GM18868 (cell line): Measurements from ENCODE around the gene MPP3.
"Not testable (repeated sequence)": the region's sequence is repeated elsewhere in the genome, so short reads cannot be mapped to it uniquely, and the experiment has no call there.

Source experiments
- ATAC-seq: cut with Tn5 transposase; IDR thresholded peaks from one replicate; pipeline ENCODE4 v1.9.1; 2021; ENCODE audit warnings: mild to moderate bottlenecking, moderate library complexity; ENCODE audit not compliant: unreplicated experiment

Gene MPP3

DNA sequence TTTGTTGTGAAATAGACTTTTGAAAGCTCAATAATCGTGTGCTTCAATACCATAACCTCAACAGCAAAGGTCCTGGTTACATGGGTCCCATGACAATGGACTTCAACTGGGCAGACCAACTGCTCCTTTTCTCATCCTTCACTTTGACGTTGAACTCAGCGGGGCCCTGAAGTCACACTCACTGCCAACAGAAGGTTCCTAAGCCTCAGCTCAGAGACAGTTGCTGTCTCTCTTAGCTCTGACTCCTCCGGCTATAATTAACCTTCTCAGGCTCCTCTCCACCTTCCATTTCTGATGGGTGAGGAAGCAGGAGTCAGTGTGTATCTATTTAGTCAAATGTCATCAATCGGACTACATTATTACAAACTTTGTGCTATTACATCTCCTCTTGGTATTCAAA lies 23.8 kb downstream of the MPP3 start:
- ATAC-seq: no peak

DNA sequence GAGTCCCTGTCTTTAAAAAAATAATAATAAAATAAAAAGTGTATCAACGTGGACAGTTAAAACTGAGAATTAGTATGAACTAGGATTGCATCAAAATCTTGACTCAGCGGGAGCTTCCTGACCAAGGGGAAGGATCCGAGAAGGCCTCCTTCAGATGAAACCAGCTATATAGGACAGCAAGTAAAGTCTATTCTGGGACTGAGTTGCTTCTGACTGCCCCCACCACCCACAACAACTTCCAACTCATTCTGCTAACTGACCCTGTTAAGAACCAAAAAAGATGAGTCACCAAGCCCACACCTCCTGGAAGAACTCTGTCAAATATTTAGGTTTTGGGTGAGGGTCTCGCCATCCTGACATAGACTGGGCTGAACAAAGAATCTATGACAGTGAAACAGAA lies 24.9 kb downstream of the MPP3 start:
- ATAC-seq: no peak

DNA sequence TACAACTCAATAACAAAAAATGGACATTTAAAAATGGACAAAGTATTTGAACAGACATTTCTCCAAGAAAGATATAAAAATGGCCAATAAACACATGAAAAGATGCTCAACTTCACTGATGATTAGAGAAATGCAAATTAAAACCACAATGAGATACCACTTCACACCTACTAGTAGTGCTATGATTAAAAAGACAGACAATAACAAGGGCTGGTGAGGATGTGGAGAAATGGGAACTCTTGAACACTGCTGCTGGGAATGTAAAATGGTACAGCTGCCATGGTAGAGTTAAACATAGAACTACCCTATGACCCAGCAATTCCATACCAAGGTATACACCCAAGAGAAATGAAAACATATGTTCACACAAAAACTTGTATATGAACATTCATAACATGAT lies 27.8 kb downstream of the MPP3 start:
- no peak for ATAC-seq

DNA sequence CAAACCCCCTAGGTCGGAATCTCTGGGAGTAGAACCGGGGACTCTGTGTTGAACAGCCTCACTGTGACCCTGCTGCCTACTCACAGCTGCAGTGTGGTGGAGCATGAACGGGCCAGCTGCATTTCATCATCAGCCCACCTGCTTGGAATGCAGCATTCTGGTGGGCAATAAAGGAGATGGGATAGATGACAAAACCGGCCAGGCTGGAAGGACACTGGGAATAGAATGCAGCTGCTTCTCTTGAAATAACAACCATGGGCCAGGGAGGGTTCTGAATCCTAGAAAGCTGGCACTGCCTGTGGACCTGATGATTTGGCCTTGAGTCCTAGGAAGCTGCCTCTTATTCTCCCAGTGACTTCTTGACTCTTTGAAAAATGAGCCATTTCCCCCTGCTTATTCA lies 29.2 kb downstream of the MPP3 start:
- no peak for ATAC-seq

DNA sequence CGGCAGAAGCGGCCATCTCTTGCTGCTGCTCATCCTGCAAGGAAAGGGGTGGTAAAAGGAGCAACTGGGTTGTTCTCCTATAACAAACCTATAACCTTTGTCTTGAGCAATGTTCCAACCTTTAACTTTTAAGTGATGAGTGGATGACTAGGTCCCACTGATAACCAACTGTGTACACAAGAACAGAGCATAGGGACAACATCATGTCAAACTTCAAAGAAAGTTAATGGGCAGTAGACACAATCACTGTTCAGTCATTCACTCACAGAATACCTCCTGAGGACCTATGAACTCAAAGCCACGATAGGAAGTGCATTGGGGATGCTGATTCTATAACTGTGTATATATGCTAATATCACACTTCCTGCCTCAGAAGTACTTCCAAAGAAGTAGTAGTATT lies 31.1 kb downstream of the MPP3 start:
- no peak for ATAC-seq

DNA sequence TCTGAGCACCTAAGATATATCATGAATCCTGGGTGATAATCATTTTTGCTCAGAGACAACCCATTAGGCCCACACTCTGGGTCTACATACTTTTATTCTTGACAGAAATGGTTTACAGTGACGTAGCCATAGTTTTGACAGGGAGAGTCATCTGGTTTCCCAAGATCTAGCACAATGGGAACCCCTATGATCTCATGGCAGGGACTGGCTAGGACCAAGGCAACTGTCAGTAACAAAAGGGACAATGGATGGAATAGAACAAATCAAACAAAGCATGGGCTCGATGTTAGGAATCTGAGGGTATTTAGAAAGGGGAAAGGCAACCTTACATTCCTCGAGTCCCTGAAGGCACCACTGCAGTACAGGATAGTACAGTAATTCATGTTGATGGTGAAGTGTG lies 32.2 kb downstream of the MPP3 start:
- no peak for ATAC-seq

DNA sequence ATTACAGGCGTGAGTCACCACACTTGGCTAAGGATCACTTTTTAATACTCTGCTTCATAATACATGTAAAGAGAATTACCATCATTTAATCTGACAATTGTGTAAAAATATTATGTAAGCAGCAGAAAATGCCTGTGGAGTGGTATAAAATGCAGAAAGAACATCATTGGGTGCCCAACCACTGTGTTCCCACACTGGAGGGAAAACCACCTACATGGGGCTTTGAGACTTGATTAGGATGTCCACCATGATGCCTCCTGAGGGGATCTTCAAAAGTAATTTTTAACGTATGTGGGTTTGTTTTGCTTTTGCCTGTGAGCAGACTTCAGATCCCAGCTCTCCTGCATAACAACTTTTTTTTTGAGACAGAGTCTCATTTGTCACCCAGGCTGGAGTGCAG lies 33.9 kb downstream of the MPP3 start:
- no peak for ATAC-seq

DNA sequence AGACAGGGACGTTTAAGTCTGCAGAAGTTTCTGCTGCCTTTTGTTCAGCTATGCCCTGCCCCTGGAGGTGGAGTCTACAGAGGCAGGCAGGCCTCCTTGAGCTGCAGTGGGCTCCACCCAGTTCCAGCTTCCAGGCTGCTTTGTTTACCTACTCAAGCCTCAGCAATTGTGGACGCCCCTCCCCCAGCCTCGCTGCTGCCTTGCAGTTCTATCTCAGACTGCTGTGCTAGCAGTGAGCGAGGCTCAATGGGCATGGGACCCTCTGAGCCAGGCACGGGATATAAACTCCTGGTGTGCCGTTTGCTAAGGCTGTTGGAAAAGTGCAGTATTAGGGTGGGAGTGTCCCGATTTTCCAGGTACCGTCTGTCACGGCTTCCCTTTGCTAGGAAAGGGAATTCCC lies 34.9 kb downstream of the MPP3 start:
- not testable (repeated sequence) for ATAC-seq

DNA sequence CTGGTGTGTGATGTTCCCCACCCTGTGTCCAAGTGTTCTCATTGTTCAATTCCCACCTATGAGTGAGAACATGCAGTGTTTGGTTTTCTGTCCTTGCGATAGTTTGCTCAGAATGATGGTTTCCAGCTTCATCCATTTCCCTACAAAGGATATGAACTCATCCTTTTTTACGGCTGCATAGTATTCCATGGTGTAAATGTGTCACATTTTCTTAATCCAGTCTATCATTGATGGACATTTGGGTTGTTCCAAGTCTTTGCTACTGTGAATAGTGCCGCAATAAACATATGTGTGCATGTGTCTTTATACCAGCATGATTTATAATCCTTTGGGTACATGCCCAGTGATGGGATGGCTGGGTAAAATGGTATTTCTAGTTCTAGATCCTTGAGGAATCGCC lies 40.3 kb downstream of the MPP3 start:
- not testable (repeated sequence) for ATAC-seq

DNA sequence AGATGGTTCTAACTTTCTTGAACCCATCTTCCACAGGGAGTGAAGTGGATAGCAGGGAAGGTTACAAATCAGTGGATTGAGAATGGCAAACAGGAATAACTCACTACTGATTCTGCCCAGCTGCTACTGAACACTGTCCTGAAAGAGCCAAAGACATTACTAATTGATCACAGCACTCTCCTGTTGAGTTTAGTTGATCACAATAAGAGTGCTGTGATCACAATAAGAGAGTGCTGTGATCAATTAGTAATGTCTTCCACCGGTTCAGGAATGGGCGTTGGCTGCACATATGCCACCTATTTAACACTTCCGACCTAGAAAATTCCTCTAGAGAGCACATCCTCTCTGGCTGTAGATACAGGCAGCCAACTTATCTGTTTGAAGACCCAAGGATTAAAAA lies 41.4 kb downstream of the MPP3 start:
- no peak for ATAC-seq

DNA sequence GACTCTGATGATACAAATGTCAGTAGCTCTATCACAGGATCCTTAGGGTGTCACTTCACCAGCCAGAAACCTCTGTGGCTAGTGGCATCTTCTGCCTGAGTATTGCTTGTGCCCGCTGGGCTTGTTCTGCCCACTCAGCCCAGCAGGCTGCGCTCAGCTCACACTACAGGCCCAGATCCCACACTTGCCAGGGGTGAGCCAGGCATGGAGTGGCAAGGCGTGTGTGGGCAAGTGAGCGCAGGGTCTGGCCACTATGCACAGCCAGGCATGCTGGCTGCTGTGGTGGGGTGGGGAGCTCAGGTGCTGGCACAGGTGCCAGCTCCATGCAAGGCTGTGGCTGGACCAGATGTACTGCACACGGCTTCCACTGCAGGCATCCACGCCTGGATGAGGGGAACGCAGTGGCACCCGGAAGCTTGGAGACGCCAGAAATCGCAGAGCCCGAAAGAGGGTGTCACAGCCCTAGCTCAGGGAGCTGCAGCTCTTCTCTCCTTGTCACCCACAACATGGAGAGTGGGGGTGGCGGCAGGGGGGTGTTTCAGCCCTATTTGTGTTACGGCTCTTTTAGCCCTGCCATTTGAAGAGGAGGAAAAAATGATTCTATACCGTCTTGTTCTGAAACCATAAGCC lies 42.5 kb downstream of the MPP3 start:
- ATAC-seq: no peak

DNA sequence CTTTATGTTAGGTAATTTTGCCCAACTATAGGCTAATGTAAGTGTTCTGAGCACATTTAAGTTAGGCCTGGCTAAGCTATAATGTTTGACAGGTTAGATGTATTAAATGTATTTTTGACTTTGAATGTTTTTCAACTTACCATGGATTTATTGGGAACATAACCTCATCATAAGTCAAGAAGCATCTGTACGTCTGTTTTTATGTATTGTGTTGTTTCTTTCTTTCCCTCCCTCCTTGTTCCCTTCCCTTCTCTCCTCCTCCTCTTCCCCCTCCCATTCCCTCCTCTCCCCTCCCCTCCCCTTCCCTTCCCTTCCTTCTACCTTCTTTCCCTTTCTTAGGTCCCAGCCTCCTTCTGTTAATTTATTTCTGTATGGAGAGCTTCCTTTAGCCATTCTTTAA lies 43.5 kb downstream of the MPP3 start:
- ATAC-seq: no peak

DNA sequence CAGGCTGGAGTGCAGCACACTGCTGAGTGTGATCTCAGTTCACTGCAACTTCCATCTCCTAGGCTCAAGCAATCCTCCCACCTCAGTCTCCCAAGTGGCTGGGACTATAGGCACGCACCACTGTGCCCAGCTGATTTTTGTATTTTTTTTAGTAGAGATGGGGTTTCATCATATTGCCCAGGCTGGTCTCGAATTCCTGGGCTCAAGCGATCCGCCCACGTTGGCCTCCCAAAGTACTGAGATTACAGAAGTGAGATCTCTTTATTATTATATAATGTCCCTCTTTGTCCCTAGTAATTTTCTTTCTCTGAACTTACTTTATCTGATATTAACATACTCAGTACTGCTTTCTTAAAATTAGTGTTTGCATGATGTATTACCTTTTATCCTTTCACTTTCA lies 44.4 kb downstream of the MPP3 start:
- ATAC-seq: no peak

DNA sequence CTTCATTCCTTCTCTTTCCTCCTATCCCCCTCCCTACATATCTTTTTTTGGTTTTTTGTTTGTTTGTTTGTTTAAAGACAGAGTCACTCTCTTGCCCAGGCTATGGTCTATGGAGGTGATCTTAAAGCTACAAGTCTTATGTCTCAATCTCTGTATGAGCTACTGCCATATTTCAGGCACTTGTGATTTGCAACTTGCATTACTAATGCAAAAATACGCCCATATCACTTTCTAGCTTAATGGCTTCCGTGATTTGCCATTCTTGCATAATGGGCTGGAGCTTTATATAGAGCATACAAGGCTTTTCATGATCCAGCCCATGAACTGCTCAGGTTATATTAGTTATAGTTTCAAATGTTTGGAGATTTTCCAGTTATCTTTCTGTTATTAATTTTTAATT lies 45.2 kb downstream of the MPP3 start:
- ATAC-seq: no peak

DNA sequence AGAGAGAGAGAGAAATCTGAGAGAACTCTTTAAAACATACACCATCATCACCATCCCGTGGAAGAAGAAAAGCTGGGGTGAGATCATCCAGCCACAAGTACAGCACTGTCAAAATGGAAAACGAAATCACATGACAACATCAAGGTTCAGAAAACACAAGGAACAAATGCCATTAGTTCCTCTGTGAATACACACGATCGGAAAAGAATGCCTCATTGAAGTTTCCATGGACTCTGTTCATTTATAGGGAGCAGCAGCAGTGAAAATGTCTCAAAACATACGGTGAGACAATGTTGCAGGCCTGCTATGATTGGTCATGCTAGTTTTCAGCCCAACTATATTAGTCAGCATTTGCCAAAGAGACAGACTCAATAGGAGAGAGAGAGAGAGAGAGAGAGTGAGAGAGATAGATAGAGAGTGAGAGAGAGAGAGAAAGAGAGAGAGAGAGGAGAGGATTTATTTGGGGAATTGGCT lies 48.3 kb downstream of the MPP3 start:
- no peak for ATAC-seq

DNA sequence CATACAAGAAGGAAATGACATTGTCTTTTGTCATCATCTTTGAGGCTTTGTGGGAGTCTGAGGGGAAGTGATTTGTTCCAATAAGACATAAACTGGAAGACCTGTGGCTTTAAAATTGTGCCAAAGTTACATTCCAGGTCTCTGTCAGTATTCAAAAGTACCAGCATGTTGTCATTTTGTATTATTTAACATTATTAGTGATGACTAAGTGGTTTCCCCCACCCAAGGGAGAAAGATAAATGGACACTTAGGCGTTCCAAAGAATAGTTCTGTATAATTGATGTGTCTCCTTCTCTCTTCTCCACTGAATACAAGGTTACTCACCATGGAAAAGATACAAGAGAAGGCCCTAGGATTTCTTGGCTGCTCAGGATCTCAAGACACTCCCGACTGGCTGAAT lies 48.9 kb downstream of the MPP3 start:
- no peak for ATAC-seq

DNA sequence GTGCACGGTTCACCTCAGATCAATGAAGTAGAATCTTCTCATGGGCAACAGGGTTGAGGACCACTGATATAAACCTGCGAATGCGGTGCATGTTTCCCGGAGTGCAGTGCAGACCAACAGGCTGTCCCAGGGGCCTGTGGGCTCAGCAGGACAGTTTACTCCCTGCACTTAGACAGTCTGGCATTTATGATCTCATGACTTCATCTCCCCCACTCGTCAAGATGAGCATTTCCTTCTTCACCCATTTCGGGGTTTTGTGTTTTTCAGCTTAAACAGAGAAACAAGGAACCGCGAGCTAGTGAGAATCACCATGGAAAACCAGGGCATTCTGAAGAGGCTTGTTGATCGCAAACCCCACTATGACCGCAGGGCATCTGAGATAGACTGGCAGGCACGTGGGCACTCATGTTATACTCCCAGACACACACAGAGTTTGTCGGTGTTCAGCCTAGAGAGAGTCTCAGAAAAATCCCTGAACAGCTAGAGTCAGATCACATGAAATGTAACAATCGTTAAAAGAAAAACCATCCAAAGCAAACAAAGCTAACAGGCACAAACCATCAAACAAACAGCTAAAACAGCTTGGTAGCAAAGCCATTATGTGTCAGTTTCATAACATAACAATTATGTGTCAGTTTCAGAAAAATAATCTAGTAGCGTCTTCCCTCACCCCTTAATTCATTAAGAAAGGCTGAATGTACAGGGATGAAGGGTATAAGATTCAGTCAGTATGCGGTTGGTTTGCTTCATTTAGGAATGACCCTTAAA lies 49.8 kb downstream of the MPP3 start:
- no peak for ATAC-seq

DNA sequence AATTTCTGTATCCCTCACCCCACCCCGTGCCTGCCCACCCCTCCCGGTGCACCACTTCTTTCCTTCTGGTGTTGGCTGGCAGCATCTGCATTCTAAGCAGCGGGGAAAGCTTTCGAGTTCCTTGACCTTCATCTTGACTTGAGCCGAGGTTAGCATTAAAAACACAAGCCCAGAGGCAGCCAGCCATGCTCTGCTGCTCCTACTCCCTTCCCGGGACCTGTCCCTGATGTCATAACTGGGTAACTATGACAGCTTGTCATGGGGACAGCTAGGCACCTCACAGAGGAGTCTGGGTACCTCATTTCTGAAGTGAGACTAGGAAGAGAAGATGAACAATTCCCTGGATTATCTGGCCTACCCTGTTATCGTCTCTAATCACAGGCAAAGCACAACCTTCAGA lies 52.8 kb downstream of the MPP3 start, which contains the start of gene CFAP97D1:
TSS of gene CFAP97D1 (plus strand) at position 301 of the 400 bp plus-strand sequence. CDS start at position 329, 28 bp downstream.
- ATAC-seq: no peak

DNA sequence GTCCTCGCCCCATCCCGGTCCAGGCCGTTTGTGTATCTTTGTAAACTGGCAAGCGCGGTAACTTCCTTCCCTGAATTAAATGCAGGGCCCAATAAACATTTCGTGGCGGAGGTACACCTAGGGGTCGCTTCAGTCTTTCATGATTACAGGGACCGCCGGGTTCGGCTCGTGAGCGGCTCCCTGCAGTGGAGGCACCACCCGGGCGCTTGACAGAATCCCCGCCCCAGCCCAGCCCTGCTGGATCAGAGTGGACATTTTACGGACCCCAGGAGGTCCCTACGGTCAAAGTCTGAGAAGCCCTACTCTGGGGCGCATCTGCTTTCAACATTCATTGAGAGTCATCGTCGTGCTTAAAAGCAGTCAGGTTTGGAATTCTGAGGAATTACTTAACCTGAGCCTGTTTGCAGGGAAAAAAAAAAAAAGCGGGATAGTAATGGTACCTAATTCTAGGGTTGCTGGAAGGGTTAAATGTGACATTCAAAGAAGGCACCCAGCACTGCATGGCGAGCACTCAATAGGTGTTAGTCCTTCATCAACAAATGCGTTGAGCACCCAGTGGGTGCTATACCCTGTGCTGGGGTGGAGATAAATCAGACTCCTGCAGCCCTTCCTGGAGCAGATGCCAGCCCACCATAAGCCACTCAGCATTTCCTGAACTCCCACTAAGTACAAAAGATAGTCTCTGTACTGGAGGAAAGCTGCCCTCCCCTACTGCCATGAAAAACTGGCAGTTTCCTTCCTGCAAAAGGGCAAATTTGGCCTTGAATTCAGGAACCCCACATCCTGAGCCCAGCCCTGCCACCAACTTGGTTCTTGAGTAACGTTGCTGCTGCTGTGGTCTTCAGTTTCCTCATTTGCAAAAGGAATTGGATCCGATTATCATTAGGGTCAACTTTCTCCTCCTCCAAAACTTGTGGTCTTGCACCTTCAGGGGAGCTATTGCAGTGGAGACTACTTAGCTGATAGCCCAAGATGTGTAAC lies 53.5 kb downstream of the MPP3 start:
- no peak for ATAC-seq

DNA sequence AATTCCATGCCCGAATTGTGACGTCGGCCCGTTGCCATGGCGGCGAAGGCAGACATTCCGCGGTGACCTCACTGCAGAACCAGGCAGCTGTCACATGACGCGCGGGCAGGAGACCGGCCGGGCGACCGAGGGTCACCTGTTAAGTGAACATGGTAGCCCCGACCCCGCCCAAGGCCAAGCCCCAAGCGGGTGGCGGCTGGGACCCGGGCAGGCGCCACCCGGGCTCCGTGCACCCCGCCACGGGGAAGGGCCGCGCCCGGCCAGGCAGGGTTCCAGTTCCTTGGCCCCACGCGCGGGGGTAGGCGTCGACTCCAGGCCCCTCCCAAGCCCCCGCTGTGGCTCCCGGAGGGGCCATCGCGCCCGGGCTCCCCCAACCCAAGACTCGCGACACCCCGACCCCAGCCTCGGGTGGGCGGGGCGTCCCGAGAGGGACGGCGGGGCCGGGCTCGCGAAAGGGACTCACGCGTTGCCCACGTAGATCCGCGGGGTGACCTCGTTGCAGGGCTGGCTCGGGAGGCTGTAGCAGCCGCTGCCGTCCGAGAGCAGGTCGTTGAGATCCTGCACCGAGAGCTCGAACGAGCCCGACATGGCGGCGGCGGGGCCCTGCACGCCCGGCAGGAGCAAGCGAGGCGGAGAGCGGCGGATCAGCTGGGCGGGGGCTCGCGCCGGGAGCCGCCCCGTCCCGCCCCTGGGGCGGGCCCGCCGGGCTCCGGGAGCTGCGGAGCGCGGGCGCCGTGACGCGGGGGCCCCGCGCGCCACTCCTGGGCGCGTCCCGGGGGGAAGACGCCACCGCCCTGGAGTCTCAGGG lies 54.4 kb downstream of the MPP3 start, which contains the start of gene DUSP3:
TSS of gene DUSP3 (minus strand) at position 641 of the 808 bp plus-strand sequence. CDS start at position 588, 53 bp downstream.
- ATAC-seq: peak; percentile 87
